ENCODE results near the gene ZSCAN12.
"Not testable (repeated sequence)": the region's sequence is repeated elsewhere in the genome, so short reads cannot be mapped to it uniquely, and the experiment has no call there.

The ZSCAN12 gene

GRCh38 chr6:28425944-28426541 is 26.5 kb upstream of the ZSCAN12 start:
- no peaks in the 10 kb centered on the region for H3K27me3 ChIP-seq (ENCODE audit: control insufficient read depth, insufficient read depth, low read length)
- H3K4me3 ChIP-seq (ENCODE audit: low read length): no peak overlapping the region
- no peak overlapping the region for H3K27ac ChIP-seq (ENCODE audit: low read length)
- WGBS (ENCODE audit: insufficient coverage, insufficient read length): no CpG with 5 or more reads among the region's 4 CpGs
- no peaks in the 10 kb centered on the region for H3K4me1 ChIP-seq (ENCODE audit: control insufficient read depth, insufficient read depth, low read length)
- no peaks in the 10 kb centered on the region for H3K36me3 ChIP-seq (ENCODE audit: control insufficient read depth, insufficient read depth, low read length)
- H3K9me3 ChIP-seq (ENCODE audit: control insufficient read depth, insufficient read depth, low read length): no peaks in the 10 kb centered on the region
- DNase-seq (ENCODE audit: low read depth, low spot score): no peak

DNA sequence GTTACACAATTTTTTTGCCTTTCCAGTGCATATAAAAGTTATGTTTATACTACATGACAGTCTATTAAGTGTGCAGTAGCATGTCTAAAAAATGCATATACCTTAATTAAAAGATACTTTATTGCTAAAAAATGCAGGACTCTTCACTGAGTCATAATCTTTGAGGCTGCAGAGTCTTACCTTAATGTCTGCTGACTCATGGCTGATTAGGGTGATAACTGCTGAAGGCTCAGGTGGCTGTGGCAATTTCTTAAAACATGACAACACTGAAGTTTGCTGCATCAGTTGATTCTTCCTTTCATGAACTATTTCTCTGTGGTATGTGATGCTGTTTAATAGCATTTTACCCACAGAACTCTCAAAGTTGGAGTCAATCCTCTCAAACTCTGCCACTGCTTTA is 24.6 kb upstream of the ZSCAN12 start:
- Histone ChIP-seq H3K9me3 (ENCODE audit: control insufficient read depth, insufficient read depth, low read length) (no peaks in the 10 kb centered on the region), H3K27me3 (ENCODE audit: control insufficient read depth, insufficient read depth, low read length) (no peaks in the 10 kb centered on the region)

DNA sequence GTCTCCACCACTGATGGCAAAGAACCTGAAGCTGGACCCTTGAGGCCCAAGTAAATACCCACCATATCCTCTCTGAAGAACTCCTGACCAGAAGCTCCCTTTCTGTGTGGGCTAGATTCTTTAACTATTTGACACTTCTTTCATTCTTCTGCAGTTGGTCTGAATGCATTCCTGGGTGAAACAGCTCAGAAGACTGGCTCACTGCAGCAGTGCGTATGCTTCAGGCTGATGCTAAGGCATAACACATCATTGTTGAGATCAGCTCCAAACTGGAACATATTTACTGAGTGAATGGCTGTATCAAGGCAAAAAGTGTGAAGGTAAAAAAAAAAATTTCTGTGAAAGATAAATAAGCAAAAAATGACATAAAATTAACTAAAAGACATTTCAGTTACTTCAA is 24.0 kb upstream of the ZSCAN12 start:
- Histone ChIP-seq H3K27me3 (ENCODE audit: control insufficient read depth, insufficient read depth, low read length) (no peaks in the 10 kb centered on the region), H3K4me3 (ENCODE audit: low read length) (no peak overlapping the region), H3K36me3 (ENCODE audit: control insufficient read depth, insufficient read depth, low read length) (no peaks in the 10 kb centered on the region), H3K27ac (ENCODE audit: low read length) (no peak overlapping the region), H3K9me3 (ENCODE audit: control insufficient read depth, insufficient read depth, low read length) (no peaks in the 10 kb centered on the region), H3K4me1 (ENCODE audit: control insufficient read depth, insufficient read depth, low read length) (no peaks in the 10 kb centered on the region)
- WGBS (ENCODE audit: insufficient coverage, insufficient read length): no CpG with 5 or more reads among the region's 1 CpG
- DNase-seq (ENCODE audit: low read depth, low spot score): no peak

More for the DNA sequence above, 24.6 kb upstream of the ZSCAN12 start:
- H3K4me1 ChIP-seq (ENCODE audit: control insufficient read depth, insufficient read depth, low read length): no peaks in the 10 kb centered on the region
- DNase-seq (ENCODE audit: low read depth, low spot score): no peak
- no peak overlapping the region for H3K4me3 ChIP-seq (ENCODE audit: low read length)
- H3K27ac ChIP-seq (ENCODE audit: low read length): no peak overlapping the region
- no peaks in the 10 kb centered on the region for H3K36me3 ChIP-seq (ENCODE audit: control insufficient read depth, insufficient read depth, low read length)

- no peak for DNase-seq (ENCODE audit: low read depth, low spot score)
- no peaks in the 10 kb centered on the region for H3K36me3 ChIP-seq (ENCODE audit: control insufficient read depth, insufficient read depth, low read length)
- no peak overlapping the region for H3K27ac ChIP-seq (ENCODE audit: low read length)
- H3K9me3 ChIP-seq (ENCODE audit: control insufficient read depth, insufficient read depth, low read length): no peaks in the 10 kb centered on the region
- no peaks in the 10 kb centered on the region for H3K27me3 ChIP-seq (ENCODE audit: control insufficient read depth, insufficient read depth, low read length)
- H3K4me1 ChIP-seq (ENCODE audit: control insufficient read depth, insufficient read depth, low read length): no peaks in the 10 kb centered on the region
- no peak overlapping the region for H3K4me3 ChIP-seq (ENCODE audit: low read length)
These were observed 14.1 kb upstream of the ZSCAN12 start for GRCh38 chr6:28413681-28414080.

DNA sequence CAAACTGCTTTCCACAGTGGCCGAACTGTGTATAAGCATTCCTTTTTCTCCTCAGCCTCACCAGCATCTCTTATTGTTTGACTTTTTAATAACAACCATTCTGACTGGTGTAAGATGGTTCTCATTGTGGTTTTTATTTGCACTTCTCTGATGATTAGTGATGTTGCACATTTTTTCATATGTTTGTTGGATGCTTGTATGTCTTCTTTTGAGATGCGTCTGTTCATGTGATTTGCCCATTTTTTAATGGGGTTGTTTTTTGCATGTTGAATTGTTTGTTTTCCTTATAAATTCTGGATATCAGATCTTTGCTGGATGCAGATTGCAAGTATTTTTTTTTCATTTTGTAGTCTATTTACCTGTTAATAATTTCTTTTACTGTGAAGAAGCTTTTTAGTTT is 11.2 kb upstream of the ZSCAN12 start:
- Histone ChIP-seq H3K4me3 (ENCODE audit: low read length) (no peak overlapping the region), H3K4me1 (ENCODE audit: control insufficient read depth, insufficient read depth, low read length) (no peaks in the 10 kb centered on the region), H3K27me3 (ENCODE audit: control insufficient read depth, insufficient read depth, low read length) (no peaks in the 10 kb centered on the region), H3K27ac (ENCODE audit: low read length) (no peak overlapping the region), H3K9me3 (ENCODE audit: control insufficient read depth, insufficient read depth, low read length) (no peaks in the 10 kb centered on the region), H3K36me3 (ENCODE audit: control insufficient read depth, insufficient read depth, low read length) (no peaks in the 10 kb centered on the region)
- WGBS (ENCODE audit: insufficient coverage, insufficient read length): no CpG with 5 or more reads among the region's 2 CpGs
- no peak for DNase-seq (ENCODE audit: low read depth, low spot score)

GRCh38 chr6:28408076-28408802 is 8.7 kb upstream of the ZSCAN12 start:
- no CpG with 5 or more reads among the region's 5 CpGs for WGBS (ENCODE audit: insufficient coverage, insufficient read length)
- no peaks in the 10 kb centered on the region for H3K4me1 ChIP-seq (ENCODE audit: control insufficient read depth, insufficient read depth, low read length)
- H3K27me3 ChIP-seq (ENCODE audit: control insufficient read depth, insufficient read depth, low read length): no peaks in the 10 kb centered on the region
- no peaks in the 10 kb centered on the region for H3K9me3 ChIP-seq (ENCODE audit: control insufficient read depth, insufficient read depth, low read length)
- H3K4me3 ChIP-seq (ENCODE audit: low read length): no peak overlapping the region
- no peaks in the 10 kb centered on the region for H3K36me3 ChIP-seq (ENCODE audit: control insufficient read depth, insufficient read depth, low read length)
- H3K27ac ChIP-seq (ENCODE audit: low read length): no peak overlapping the region
- DNase-seq (ENCODE audit: low read depth, low spot score): no peak

DNA sequence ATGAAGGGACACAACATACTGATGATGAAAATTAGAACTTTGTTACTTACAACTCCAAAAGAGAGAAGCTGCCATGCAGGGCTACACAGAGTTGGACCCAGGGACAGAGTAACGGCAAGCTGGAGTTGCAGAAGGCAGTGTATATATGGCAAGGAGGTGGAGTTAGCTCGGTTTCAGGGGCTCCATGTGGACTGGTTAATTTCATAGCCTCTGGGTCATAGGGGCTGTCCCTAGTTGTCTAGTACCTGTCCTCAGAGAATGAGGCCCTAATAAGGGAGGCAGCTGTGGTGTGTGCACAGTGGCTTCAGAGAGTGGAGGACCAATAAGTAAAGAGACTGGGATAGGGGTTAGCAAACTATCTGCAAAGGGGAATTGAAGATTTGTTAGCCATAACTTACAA is 7.9 kb upstream of the ZSCAN12 start:
- H3K36me3 ChIP-seq (ENCODE audit: control insufficient read depth, insufficient read depth, low read length): no peaks in the 10 kb centered on the region
- H3K4me1 ChIP-seq (ENCODE audit: control insufficient read depth, insufficient read depth, low read length): no peaks in the 10 kb centered on the region
- H3K27me3 ChIP-seq (ENCODE audit: control insufficient read depth, insufficient read depth, low read length): no peaks in the 10 kb centered on the region
- H3K9me3 ChIP-seq (ENCODE audit: control insufficient read depth, insufficient read depth, low read length): no peaks in the 10 kb centered on the region
- WGBS (ENCODE audit: insufficient coverage, insufficient read length): no CpG with 5 or more reads among the region's 2 CpGs
- DNase-seq (ENCODE audit: low read depth, low spot score): no peak
- H3K27ac ChIP-seq (ENCODE audit: low read length): no peak overlapping the region
- no peak overlapping the region for H3K4me3 ChIP-seq (ENCODE audit: low read length)

DNA sequence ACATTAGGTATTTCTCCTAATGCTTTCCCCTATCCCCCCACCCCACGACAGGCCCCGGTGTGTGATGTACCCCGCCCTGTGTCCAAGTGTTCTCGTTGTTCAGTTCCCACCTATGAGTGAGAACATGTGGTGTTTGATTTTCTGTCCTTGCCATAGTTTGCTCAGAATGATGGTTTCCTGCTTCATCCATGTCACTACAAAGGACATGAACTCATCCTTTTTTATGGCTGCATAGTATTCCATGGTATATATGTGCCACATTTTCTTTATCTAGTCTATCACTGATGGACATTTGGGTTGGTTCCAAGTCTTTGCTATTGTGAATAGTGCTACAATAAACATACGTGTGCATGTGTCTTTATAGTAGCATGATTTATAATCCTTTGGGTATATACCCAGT is 4.4 kb upstream of the ZSCAN12 start:
- no CpG with 5 or more reads among the region's 5 CpGs for WGBS (ENCODE audit: insufficient coverage, insufficient read length)

DNA sequence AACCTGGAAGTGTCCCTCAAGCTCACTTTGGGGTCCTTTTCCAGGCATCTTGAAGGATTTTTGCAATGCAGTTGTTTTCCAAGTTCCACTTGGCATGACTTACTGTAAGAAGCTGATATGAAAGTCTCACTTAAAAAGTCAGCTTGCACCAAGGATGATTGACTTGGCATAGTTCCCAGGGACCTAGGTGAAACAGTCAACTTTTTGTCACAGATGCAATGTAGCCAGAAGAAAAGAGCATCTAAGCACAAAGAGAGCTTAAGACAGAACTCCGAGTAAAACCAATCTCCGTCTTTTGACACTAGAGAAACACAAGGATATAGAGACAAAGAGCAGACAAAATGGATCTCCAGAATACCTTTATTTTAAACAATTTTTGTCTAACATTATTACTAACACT is 2.6 kb upstream of the ZSCAN12 start:
- peaks cover 3% of the 10 kb centered on the region for H3K36me3 ChIP-seq (ENCODE audit: control insufficient read depth, insufficient read depth, low read length)
- no peak for DNase-seq (ENCODE audit: low read depth, low spot score)
- no peak overlapping the region for H3K27ac ChIP-seq (ENCODE audit: low read length)
- H3K4me1 ChIP-seq (ENCODE audit: control insufficient read depth, insufficient read depth, low read length): no peaks in the 10 kb centered on the region; the same call in 1 of the 2 replicates
- no peaks in the 10 kb centered on the region; the same call in 1 of the 2 replicates for H3K27me3 ChIP-seq (ENCODE audit: control insufficient read depth, insufficient read depth, low read length)
- H3K4me3 ChIP-seq (ENCODE audit: low read length): no peak overlapping the region
- no peaks in the 10 kb centered on the region for H3K9me3 ChIP-seq (ENCODE audit: control insufficient read depth, insufficient read depth, low read length)
- WGBS (ENCODE audit: insufficient coverage, insufficient read length): no CpG with 5 or more reads among the region's 2 CpGs

More for the DNA sequence above, 4.4 kb upstream of the ZSCAN12 start:
- not testable (repeated sequence) for H3K27me3 ChIP-seq (ENCODE audit: control insufficient read depth, insufficient read depth, low read length); H3K36me3 ChIP-seq (ENCODE audit: control insufficient read depth, insufficient read depth, low read length); H3K27ac ChIP-seq (ENCODE audit: low read length); H3K9me3 ChIP-seq (ENCODE audit: control insufficient read depth, insufficient read depth, low read length); H3K4me1 ChIP-seq (ENCODE audit: control insufficient read depth, insufficient read depth, low read length); H3K4me3 ChIP-seq (ENCODE audit: low read length); DNase-seq (ENCODE audit: low read depth, low spot score)

GRCh38 chr6:28401172-28401571 is 1.6 kb upstream of the ZSCAN12 start:
- no peak for DNase-seq (ENCODE audit: low read depth, low spot score)
- Histone ChIP-seq H3K27ac (ENCODE audit: low read length) (no peak overlapping the region), H3K27me3 (ENCODE audit: control insufficient read depth, insufficient read depth, low read length) (no peaks in the 10 kb centered on the region; the same call in 1 of the 2 replicates), H3K4me1 (ENCODE audit: control insufficient read depth, insufficient read depth, low read length) (no peaks in the 10 kb centered on the region; the same call in 1 of the 2 replicates), H3K9me3 (ENCODE audit: control insufficient read depth, insufficient read depth, low read length) (no peaks in the 10 kb centered on the region), H3K36me3 (ENCODE audit: control insufficient read depth, insufficient read depth, low read length) (peaks cover 3% of the 10 kb centered on the region), H3K4me3 (ENCODE audit: low read length) (no peak overlapping the region)
- WGBS (ENCODE audit: insufficient coverage, insufficient read length): no CpG with 5 or more reads among the region's 1 CpG

DNA sequence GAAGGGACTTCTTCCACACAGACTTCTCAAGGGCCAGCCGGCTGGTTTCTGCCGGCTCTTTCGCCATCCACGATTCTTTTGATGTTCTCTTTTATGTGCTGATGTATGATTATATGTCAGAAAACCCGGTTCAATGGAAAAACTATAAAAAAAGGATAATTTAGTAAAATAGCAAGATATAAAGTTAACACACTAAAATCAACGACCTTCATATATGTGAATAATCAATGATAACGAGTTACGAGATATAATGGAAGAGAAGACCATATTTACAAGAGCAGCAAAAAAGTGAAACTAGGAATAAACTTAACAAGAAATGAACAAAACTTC is 540 bp upstream of the ZSCAN12 start:
- DNase-seq (ENCODE audit: low read depth, low spot score): no peak
- no peaks in the 10 kb centered on the region; the same call in 1 of the 2 replicates for H3K27me3 ChIP-seq (ENCODE audit: control insufficient read depth, insufficient read depth, low read length)
- no peaks in the 10 kb centered on the region; the same call in 1 of the 2 replicates for H3K4me1 ChIP-seq (ENCODE audit: control insufficient read depth, insufficient read depth, low read length)
- peak overlapping the region; percentile 66; the same call in 1 of the 2 replicates for H3K4me3 ChIP-seq (ENCODE audit: low read length)
- WGBS (ENCODE audit: insufficient coverage, insufficient read length): no CpG with 5 or more reads among the region's 8 CpGs
- H3K36me3 ChIP-seq (ENCODE audit: control insufficient read depth, insufficient read depth, low read length): peaks cover 3% of the 10 kb centered on the region
- H3K27ac ChIP-seq (ENCODE audit: low read length): no peak overlapping the region
- H3K9me3 ChIP-seq (ENCODE audit: control insufficient read depth, insufficient read depth, low read length): no peaks in the 10 kb centered on the region

Measured in iPS DF 6.9 (cell line).